OCI-M2 (cell line): ENCODE results near the gene SEMA6A.
"Not testable (repeated sequence)": the region's sequence is repeated elsewhere in the genome, so short reads cannot be mapped to it uniquely, and the experiment has no call there.

Experiments
- DNase-seq: peaks from one replicate; lab custom pipeline; 2025; ENCODE audit not compliant: unreplicated experiment; lab: John Stamatoyannopoulos, UW

Gene SEMA6A

DNA sequence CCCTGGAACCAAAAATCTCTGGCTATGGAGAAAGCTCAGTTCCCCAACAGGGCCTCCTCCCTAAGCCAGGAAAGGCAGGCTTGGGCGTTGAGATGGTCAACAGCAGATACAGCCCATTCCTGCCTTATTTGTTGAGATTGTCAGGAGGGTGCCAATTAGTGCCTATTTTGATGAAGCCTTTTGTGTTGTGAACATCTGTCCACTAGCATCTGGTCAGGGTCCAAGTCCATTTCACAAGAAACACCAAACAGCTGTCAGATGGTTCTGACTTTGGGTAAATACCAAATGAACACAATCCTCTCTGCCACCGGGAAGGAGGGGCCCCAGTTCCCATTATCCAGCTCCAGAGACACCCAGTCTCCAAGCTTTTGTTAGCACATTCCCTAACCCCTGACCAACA is 19.9 kb downstream of the SEMA6A start:
- DNase-seq: no peak

- DNase-seq: no peak
These were observed 21.3 kb downstream of the SEMA6A start for GRCh38 chr5:116553366-116553765.

GRCh38 chr5:116550082-116550481 is 24.5 kb downstream of the SEMA6A start:
- no peak for DNase-seq

- no peak for DNase-seq
These were observed 27.9 kb downstream of the SEMA6A start for GRCh38 chr5:116546743-116547124.

GRCh38 chr5:116546033-116546742 is 28.4 kb downstream of the SEMA6A start:
- DNase-seq: no peak

DNA sequence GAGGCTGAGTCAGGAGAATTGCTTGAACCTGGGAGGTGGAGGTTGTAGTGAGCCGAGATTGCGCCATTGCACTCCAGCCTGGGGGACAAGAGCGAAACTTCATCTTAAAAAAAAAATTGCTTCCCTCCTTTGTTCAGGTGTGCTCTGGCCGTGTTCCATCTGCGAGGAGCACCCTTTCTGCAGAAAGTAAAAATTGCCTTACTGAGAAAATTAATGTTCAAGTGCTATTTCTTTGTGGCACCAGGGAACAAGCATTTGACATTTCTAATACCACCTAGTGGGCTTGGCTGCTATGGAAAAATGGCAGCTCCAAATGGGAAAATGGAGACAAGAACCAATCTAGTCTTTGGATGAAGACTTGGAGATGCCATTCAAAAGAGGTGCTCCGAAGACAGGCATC is 29.2 kb downstream of the SEMA6A start:
- not testable (repeated sequence) for DNase-seq

DNA sequence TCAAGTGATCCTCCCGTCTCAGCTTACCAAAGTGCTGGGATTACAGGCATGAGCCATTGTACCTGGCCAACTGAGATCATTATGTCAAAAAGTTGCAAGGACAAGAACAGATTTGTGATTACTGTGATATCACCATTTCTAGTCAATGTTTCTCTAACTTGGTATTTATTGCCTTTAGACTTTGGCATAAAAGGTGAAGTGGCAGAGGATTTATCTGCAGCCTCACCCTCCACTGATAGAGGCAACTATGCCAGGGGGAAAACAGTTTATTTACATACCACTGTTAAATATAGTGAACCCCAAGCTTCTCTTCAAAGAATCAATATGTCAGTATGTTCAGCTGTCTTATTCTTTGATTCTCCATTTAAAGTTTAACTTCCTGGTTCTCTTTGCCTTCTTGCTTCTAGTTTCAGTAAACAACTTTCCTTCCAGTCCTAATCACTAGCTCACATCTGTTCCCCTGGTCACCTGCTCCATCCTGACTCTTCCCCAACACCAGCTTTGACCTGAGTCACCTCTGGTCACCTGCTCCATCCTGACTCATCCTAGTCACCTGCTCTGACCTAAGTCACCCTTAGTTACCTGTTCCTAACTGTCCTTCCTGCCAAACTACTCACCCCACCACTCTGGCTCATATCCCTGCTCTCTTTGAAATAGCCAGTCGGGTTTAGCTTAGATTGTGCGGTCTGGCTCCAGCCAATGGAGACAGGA is 29.9 kb downstream of the SEMA6A start:
- no peak for DNase-seq

- DNase-seq: peak; percentile 56
These were observed 31.1 kb downstream of the SEMA6A start for GRCh38 chr5:116543501-116543900.

- no peak for DNase-seq
These were observed 32.0 kb downstream of the SEMA6A start for GRCh38 chr5:116542619-116543018.

- DNase-seq: no peak
These were observed 35.4 kb downstream of the SEMA6A start for GRCh38 chr5:116539222-116539621.

DNA sequence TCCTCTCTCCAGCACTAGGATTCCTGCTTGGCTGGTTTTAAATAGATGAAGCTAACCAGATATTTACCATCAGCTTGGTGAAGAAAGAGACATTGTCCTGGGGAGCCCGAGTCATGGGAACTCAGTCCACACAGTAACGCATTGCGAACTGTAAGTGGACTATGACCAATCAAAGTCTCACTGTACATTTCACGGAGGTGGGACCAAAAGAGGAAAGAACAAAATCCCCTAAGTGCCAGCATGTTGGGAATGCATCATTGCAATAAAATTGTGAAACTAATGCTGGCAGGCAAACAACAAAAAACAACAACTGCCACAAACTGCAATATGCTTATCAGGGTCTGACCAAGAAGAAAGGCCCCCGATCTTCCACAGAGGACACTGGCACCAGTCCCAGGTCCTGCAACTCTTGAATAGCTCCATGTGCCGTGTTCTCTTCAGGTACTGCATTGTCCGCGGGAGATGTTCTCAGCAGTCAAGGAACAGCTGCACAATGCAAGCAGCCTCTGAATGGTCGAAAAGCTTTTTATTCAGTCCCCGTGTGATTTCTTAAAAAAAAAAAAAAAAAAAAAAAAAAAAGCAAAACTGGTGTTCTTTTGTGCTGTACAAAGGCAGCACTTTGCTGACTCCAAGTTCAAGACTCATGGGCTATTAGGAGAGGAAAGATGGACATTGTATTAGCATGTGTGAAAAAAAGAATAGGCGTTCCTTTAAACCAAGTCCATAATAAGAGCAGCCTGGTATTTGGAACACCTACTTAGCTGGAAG is 38.1 kb downstream of the SEMA6A start:
- DNase-seq: no peak

GRCh38 chr5:116534964-116535651 is 39.5 kb downstream of the SEMA6A start:
- no peak for DNase-seq

GRCh38 chr5:116532762-116533525 is 41.7 kb downstream of the SEMA6A start:
- DNase-seq: no peak

DNA sequence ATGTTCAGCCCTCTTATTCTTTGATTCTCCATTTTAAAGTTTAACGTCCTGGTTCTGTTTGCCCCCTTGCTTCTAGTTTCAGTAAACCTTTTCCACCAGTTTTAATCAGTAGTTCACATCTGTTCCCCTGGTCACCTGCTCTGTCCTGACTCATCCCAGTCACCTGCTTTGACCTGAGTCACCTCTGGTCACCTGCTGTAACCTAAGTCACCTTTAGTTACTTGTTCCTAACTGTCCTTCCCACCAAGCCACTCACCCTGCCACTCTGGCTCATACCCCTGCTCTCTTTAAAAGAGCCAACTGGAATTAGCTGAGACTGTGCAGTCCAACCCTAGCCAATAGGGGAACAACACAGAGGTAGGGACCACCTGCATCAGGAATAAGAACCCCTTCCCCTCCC is 43.0 kb downstream of the SEMA6A start:
- no peak for DNase-seq

GRCh38 chr5:116531117-116531516 is 43.5 kb downstream of the SEMA6A start:
- DNase-seq: no peak

- no peak for DNase-seq
These were observed 44.3 kb downstream of the SEMA6A start for GRCh38 chr5:116530276-116530675.

DNA sequence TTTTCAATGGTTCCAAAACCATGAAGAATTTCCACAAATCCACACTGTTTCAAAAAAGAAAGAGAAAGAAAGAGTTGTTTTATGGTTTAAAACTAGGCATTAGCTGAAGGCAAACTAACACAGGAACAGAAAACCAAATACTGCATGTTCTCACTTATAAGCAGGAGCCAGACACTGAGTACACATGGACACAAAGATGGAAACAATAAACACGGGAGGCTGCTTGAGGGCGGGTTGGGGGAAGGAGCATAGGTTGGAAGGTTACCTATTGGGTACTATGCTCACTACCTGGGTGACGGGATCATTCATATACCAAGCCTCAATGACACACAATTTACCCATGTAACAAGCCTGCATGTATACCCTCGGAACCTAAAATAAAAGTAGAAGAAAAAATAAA is 45.0 kb downstream of the SEMA6A start:
- DNase-seq: no peak

DNA sequence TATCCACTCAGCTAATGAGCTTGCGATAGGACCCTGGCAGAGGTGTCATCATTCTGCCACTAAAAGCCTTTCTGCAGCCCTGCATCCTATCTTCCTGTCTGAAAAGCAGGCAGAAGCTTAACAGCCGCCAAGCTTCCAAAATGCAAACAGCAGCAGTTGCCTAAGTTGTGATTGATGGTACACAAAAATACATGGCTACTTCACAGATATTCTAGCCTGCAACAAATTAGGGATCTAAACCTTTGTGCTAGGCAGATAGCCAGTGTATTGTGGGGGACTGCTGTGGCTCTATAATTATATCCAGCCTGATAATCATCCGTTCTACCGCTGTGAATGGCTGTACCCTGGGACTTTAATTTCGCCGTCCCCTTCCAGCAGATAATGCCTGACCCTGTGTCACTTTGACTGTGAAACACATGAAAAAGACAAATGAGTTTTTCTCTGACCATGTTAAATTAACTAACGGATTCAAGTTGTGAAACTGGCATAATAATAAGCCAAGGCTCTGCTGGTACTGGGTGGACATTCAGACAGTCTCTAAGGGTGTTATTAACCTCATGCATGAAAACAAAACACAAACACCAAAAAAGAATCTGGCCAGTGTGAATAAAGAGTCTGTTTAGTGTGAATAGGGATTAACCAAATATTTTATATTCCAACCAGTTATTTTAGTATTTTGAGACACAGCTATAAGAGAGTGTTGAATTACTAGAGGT is 45.9 kb downstream of the SEMA6A start:
- DNase-seq: no peak

DNA sequence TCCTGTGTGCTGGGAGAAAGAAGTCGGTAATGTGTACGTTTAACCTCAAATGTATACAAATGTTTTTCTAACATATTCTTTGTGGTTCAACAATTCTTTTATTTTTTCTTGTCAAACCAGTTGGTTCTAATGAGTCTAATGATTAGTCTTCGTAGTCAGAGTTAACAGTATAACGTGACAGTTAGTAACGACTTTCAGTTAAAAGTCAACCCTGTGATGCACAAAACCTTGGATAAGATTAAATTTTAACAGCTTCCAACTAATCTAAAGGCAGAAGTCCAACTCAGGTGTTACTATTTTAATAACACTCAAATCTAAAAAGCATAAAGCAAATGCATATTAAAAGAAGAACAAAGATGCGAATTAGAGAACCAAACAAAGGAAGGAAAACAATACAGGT is 47.0 kb downstream of the SEMA6A start:
- DNase-seq: no peak

- DNase-seq: no peak
These were observed 48.9 kb downstream of the SEMA6A start for GRCh38 chr5:116525674-116526073.
